NCI-H748 treated with DMSO at 0.1 percent for 48 hours (cell line): ENCODE results near the gene TECPR2.
"Not testable (repeated sequence)": the region's sequence is repeated elsewhere in the genome, so short reads cannot be mapped to it uniquely, and the experiment has no call there.

Experiments used
- DNase-seq: peaks from one replicate; lab custom pipeline; 2025; lab: John Stamatoyannopoulos, UW

TECPR2 gene

GRCh38 chr14:102528431-102529170, 165.9 kb downstream of the TECPR2 start:
- DNase-seq, result no peak

GRCh38 chr14:102530828-102531478, 168.2 kb downstream of the TECPR2 start:
- DNase-seq, result no peak

- no peak for DNase-seq
Observed at GRCh38 chr14:102532204-102532658, 169.5 kb downstream of the TECPR2 start.

GRCh38 chr14:102537981-102538601, 175.3 kb downstream of the TECPR2 start:
- DNase-seq, result no peak

DNA sequence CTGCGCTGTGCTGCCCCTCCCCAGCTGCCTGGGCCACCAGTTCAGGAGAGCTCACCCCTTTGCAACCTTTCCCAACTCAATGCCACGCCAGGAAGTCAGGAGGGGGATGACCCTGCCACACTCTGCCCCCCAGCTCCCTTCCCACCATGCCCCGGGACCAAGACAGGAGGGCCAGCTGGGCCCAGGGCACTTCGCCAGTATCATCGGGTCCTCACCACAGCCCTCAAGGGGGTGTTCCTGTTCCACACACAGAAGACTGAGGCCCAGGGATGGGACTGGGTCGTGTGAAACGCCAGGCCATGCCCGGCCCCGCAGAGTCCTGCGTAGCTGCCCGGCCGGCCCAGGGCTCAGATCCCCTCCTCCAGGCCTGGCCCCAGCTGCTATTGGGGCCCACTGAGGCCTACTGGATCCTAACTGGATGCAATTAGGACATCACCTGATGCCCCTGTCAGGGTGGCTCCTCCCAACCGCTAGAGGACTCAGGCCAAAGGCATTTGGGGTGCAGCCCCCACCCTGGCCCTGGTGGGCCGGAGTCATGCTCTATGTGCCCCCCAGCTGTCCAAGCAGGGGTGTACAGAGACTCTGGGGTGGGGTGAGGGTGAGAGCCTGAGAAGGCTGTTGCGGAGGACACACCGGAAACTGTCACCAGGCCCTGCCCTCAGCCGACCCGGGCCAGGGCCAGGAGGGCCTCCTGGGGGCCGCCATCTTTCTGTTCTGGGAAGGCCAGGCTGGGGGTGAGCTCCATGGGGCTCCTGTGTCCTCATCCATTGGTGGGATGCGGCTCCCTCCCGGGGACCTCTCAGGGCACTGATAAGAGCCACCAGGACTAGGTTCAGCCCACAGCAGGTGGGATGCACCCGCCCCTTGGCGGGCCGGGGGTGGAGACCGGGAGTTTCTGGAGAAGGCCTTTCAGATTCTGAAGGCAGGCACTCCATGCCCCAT, 176.1 kb downstream of the TECPR2 start:
- no peak for DNase-seq

- no peak for DNase-seq
Observed at GRCh38 chr14:102539544-102540314, 177.0 kb downstream of the TECPR2 start.

GRCh38 chr14:102540315-102541028, 177.7 kb downstream of the TECPR2 start:
- no peak for DNase-seq

DNA sequence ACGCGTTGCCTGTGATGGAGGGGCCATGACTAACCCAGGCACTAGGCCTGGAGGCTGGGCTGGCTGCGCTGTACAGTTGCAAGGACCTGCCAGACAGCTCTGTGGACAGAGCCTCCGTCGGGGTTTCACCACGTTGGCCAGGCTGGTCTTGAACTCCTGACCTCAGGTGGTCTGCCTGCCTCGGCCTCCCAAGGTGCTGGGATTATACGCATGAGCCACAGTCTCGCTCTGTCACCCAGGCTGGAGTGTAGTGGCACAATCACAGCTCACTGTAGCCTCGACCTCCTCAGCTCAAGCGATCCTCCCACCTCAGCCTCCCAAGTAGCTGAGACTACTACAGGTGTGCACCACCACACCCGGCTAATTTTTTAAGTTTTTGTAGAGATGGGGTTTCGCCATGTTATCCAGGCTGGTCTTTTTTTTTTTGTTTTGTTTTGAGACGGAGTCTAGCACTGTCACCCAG, 178.3 kb downstream of the TECPR2 start:
- DNase-seq, result not testable (repeated sequence)

GRCh38 chr14:102541771-102542170, 179.0 kb downstream of the TECPR2 start:
- DNase-seq, result no peak

DNA sequence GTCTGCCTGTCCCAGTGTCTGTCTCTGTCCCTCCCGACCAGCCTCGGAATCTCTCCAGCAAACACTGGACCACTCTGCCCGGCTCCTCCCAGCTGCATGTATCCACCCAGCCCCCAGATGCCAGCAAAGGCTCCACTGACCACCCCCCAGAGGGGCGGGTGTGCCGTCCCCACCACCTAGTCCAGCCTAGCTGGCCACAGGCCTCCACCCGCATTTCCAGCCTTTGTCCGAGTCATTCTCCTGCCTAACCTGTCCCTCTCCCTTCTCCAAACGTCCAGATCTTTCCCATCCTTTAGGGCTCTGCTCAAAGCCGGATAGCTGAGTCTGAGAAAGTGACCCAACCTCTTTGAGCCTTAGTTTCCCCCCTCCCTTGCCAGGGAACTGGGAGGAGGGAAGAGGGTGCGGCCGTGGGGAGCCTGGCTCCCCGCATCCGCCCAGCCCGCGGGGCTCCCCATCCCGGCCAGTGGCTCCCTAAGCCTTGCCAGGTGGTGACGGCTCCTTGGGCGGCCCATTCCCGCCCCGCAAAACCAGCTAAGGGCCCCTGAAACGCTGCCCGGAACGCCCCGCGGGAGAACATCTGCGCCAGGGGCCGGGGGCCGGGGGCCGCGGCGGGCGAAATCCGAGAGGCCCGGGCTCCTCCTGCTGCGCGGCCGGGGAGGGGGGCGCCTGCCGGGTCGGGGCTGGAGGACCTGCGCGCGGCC, 181.5 kb downstream of the TECPR2 start:
- DNase-seq, result no peak

DNA sequence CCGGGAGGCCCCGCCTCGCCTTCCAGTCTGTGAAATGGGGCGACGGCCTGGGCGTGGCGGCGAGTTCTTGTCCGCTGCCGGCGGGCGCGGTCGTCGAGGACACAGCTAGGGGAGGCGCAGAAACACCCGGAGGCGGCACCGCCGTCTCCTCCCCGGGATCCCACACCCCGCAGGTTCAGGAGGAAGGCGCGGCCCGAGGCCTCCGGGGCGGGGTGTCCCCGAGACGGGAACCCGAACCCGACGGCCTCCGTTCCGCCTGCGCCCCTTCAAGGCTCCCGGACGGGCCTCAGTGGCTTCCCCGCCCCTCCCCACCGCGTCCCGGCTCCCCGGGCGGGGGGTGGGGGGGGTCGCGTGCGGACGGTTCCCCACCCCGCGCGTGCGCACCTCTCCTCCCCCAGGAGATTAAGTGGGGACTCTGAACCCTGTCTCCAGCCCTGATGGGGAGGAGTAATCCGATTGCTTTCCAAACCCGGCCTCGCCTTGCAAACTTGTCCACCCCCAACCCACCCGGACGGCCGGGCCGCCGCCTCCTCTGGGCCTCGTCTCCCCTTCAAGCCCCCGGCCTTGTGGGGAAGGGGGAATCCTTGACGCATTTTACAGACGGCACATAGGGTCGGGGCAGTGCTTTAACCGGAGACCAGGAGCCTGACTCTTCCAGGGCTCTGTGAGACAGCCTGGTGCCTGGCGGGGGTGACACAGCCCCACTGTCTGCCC, 182.2 kb downstream of the TECPR2 start:
- no peak for DNase-seq

GRCh38 chr14:102545461-102546265, 182.9 kb downstream of the TECPR2 start:
- DNase-seq, result no peak

GRCh38 chr14:102548616-102549240, 186.0 kb downstream of the TECPR2 start:
- DNase-seq, result no peak

DNA sequence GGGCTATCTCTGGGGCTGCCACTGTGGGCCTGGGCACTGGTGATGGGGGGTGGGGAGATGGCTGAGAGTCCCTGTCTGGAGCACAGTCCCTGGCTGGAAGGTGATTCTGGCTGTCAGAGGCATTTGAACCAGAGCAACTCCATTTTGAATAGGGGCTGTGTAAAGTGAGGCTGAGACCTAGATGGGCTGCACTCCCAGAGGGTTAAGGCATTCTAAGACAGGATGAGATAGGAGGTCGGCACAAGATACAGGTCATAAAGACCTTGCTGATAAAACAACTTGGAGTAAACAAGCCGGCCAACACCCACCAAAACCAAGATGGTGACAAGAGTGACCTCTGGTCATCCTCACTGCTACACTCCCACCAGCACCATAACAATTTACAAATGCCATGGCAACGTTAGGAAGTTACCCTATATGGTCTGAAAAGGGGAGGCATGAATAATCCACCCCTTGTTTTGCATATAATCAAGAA, 188.2 kb downstream of the TECPR2 start:
- not testable (repeated sequence) for DNase-seq
